Astrocyte of the hippocampus (primary cell): ENCODE measurements around the gene TDRD12.
"Not testable (repeated sequence)": the region's sequence is repeated elsewhere in the genome, so short reads cannot be mapped to it uniquely, and the experiment has no call there.

Source experiments
- DNase-seq: peaks from one replicate; pipeline ENCODE4 v3.0.0; 2011; ENCODE audit warnings: low read depth, low spot score

The TDRD12 gene

DNA sequence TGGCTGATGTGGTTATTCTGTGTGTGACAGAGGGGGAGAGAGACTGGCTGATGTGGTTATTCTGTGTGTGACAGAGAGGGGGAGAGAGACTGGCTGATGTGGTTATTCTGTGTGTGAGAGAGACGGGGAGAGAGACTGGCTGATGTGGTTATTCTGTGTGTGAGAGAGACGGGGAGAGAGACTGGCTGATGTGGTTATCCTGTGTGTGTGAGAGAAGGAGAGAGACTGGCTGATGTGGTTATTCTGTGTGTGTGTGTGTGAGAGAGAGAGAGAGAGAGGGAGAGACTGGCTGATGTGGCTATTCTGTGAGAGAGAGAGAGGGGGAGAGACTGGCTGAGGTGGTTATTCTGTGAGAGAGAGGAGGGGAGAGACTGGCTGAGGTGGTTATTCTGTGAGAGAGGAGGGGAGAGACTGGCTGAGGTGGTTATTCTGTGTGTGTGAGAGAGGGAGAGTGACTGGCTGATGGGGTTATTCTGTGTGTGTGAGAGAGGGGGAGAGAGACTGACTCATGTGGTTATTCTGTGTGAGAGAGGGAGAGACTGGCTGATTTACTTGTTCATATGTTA is 27.1 kb downstream of the TDRD12 start:
- DNase-seq: peak; percentile 59

DNA sequence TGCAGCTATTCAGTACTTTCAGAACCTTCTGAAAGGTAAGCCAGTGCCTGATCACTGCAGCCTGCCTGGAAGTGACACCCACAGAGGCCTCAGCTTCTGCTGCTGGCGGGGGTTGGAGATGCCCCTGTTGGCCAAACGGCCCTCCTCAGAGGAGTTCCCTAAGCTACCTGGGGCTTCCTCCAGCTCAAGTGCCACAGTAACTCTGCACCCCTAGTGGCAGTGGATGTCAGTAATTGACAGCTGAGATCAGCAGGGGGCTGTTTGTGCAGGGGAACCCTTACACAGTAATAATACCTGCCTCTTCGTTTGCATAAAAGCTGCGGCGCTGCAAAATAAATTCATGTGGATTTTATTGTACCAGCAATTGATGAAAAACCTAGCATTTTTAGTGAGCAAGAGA is 28.9 kb downstream of the TDRD12 start:
- DNase-seq: no peak

DNA sequence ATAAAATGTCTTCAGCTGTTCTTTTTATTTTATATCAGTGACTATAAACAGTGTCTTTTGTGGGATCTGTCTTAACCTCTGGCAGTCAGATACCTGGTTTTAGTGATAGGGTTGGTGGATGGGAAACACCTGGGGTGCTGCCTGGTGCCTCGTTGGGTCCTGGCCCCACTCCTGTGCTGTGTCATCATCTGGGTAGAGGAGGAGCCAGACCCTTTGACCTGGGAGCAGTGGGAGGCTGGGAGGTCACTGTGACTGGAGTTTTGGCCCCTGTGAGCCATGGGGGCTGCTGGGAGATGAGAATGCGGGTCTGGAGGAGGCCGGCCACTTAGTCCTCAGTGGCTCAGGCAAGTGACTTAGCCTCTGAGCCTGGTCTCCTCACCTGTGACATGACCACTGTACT is 29.4 kb downstream of the TDRD12 start:
- DNase-seq: no peak

DNA sequence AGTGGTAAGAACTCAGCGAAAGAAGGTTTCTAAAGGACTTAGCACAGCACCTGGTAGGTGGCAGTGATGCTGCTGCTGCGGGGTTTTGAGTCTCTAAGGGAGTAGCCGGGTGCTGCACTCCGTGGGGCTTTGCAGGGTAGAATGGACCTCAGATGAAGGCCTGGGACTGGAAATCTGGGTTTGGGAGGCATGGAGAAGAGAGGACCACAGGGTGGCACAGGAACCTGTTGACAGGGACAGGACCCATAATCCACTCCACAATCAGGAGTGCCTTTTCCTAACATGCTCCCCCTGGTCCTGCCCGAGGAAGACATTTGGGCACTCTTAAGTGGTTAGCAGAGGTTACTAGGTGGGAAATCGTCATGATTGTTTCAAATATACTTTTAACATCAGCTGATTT is 29.8 kb downstream of the TDRD12 start:
- DNase-seq: no peak

DNA sequence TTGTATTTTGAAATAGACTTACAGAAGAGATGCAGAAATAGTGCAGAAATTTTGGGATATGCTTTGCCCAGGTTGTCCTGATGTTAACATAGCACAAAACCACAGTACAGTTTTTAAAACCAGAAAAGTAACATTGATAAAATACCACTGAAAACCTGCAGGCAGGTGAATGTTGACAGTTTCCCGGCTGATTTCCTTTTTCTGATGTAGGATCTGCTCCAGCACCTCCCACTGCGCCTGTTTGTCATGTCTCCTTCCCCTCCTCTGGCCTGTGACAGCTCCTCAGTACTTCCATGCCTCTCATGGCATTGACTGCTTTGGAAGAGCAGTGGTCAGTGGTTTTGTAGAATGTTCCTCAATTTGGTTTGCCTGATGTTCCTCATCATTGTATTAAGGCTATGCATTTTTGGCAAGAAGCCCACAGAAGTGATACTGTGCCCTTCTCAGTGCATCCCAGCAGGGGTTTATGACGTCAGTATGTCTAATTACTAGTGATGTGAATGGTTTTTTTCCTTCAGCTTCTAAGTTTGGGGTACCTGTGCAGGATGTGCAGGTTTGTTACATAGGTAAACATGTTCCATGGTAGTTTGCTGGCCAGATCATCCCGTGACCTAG is 31.0 kb downstream of the TDRD12 start:
- DNase-seq: no peak

DNA sequence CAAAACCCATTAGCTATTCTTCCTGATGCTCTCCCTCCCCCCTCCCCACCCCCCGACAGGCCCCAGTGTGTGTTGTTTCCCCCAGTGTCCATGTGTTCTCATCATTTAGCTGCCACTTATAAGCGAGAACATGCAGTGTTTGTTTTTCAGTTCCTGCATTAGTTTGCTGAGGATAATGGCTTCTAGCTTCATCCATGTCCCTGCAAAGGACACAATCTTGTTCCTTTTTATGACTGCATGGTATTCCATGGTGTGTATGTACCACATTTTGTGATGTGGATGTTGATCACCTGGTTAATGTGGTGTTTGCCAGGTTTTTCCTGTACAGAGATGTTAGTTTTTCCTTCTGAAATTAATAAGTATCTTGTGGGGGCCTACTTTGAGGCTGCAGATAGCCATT is 31.5 kb downstream of the TDRD12 start:
- no peak for DNase-seq

DNA sequence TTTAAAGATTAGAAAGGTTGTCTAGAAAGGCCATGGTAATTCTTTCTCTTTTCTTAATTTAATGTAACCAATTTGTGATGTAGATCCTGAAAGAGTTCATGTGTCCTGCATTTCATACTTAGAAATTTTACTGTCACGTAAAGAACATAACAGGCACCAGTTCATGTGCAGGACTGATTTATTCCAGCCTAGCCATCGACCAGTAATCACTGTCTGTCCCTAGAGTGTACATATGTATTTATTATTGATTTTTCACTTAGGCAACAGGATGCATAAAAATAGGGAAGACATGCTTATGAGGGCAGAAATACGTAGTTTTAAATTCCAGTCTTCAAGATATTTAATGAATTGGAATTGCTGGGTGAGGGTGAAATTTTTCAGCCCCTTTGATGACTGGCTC is 37.6 kb downstream of the TDRD12 start:
- DNase-seq: no peak

DNA sequence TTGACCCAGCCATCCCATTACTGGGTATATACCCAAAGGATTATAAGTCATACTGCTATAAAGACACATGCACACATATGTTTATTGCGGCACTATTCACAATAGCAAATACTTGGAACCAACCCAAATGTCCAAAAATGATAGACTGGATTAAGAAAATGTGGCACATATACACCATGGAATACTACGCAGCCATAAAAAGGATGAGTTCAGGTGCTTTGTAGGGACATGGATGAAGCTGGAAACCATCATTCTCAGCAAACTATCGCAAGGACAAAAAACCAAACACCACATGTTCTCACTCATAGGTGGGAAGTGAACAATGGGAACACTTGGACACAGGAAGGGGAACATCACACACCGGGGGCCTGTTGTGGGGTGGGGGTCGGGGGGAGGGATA is 45.8 kb downstream of the TDRD12 start:
- not testable (repeated sequence) for DNase-seq

DNA sequence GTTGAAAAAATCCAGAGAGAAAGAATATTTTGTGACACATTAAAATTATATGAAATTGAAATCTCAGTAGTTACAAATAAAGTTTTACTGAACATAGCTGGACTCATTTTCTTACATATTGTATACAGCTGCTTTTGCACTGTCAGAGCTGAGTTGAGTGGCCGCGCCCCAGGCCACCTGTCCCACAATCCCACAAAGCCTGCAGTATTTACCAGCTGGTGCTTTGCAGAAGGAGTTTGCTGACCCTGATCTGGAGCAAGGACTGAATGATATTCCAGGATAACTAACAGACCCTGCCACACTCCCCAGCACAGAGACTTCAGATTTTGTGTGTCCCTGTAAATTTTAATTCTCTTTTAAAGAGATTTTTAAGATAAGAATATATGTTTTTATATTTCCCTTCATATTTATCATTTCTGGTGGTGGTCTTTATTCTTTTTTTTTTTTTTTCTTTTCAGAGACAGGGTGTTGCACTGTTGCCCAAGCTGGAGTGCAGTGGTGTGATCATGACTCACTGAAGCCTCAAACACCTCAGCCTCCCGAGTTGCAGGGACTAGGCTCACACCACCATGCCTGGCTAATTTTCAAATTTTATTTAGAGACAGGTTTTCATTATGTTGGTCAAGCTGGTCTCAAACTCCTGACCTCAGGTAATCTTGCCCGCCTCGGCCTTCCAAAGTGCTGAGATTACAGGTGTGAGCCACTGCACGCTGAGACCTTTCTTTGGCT is 48.5 kb downstream of the TDRD12 start:
- DNase-seq: no peak

DNA sequence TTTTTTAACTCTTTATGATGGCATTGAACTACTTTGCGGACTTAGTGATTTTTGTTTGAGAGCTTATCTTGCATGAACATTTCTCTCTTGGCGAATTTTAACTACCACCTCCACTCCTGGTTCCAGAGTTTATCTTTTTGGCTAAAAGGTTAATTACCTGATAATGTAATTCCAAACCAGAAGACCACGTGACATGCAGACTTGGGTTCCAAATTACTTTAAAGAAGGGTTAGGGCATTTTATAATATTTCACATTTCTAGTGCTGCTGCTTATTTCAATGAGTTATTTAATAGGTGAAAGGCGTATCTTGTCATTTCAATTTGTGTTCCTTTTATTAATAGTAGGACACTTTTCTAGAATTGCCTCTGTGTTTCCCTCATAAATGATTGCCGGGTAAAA is 52.0 kb downstream of the TDRD12 start:
- no peak for DNase-seq

DNA sequence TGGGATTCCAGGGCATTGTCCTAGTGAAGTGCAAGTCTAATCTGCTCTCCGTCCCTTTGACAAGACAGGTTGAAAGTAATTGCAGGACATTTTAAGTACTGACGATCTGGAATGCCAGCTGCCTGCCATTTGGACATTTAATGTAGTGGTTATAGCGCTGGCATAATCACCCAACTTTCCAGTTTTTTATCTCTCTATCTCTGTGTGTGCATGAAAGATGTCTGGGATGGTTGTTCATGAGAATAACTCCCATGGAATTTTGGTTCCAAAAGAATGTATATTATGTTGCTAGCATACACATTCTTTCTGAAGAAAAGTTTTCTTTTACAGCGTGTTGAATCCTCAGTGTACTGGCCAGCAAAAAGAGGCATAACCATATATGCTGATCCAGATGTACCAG is 53.6 kb downstream of the TDRD12 start:
- no peak for DNase-seq

DNA sequence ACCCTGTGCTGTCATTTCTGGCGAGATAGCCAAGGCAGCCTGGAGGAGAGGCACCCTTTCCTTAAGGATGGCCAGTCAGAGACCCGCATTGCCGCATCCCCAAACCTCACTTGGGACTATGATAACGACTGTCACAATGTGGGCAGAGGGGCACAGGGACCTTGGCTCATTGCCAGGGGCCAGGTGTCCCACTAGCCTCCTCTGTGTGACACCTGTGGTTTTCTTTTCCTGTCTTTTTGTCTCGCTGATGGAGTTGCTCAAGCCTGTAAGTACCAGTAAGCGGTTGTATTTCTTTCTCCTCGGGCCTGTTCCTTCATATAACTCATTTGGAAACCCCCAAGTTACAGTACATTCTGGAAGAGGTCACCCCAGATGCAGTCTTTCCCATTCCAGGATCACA is 59.5 kb downstream of the TDRD12 start:
- DNase-seq: no peak

DNA sequence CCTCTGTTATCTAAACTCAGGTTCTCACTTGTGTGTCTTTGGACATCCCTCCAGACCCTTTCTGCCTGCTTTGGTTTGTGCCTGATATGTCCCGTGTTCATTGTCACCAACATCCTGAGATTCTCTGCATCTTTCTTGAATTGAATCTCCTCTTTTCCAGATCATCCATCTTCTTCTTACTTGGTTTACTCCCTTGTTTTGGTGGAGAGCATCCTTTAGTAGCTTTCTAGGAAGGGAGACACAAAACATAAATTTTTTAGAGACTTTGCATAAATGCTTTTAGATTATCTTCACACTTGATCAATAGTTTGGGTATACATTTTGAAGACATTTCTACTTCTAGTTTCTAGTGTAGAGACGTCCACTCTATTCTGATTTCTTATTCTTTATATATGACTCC is 61.7 kb downstream of the TDRD12 start:
- no peak for DNase-seq

DNA sequence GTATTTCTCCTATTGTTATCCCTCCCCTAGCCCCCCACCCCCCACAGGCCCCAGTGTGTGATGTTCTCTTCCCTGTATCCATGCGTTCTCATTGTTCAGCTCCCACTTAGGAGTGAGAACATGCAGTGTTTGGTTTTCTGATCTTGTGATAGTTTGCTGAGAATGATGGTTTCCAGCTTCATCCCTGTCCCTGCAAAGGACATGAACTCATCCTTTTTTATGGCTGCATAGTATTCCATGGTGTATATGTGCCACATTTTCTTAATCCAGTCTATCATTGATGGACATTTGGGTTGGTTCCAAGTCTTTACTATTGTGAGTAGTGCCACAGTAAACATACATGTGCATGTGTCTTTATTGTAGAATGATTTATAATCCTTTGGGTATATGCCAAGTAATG is 62.5 kb downstream of the TDRD12 start:
- DNase-seq: not testable (repeated sequence)

DNA sequence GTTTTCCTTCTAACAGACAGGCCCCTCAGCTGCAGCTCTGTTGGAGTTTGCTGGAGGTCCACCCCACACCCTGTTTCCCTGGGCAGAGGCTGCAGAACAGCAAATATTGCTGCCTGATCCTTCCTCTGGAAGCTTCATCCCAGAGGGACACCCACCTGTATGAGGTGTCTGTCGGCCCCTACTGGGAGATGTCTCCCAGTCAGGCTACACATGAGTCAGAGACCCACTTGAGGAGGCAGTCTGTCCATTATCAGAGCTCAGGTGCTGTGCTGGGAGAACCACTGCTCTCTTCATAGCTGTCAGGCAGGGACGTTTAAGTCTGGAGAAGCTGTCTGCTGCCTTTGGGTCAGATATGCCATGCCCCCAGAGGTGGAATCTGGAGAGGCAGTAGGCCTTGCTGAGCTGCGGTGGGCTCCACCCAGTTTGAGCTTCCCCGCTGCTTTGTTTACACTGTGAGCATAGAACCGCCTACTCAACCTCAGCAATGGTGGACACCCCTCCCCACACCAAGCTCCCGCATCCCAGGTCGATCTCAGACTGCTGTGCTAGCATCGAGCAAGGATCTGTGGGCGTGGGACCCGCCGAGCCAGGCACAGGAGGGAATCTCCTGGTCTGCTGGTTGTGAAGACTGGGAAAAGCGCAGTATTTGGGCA is 67.7 kb downstream of the TDRD12 start:
- DNase-seq: not testable (repeated sequence)

DNA sequence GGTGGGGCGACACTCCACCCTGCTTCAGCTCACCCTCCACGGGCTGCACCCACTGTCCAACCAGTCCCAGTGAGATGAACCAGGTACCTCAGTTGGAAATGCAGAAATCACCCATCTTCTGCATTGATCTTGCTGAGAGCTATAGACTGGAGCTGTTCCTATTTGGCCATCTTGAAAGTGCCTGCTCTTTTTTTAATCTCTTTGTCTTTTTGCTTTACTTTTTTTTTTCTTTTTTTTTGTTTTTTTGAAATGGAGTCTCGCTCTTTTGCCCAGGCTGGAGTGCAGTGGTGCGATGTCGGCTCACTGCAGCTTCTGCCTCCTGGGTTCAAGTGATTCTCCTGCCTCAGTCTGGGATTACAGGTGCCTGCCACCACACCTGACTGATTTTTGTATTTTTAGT is 68.3 kb downstream of the TDRD12 start:
- DNase-seq: not testable (repeated sequence)

DNA sequence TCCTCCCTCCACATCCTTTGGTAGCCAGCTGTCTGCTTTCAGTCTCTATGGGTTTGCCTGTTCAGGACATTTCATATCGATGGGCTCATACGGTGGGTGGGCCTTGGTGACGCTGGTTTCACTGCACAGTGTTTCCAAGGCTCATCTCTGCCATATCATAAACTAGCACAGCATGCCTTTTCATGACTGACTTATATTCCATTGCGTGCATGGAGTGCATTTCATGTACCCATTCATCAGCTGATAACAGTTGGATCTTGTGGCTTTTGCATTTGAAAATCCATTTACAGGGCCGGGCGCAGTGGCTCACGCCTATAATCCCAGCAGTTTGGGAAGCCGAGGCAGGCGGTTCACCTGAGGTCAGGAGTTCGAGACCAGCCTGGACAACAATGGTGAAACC is 69.9 kb downstream of the TDRD12 start:
- no peak for DNase-seq

DNA sequence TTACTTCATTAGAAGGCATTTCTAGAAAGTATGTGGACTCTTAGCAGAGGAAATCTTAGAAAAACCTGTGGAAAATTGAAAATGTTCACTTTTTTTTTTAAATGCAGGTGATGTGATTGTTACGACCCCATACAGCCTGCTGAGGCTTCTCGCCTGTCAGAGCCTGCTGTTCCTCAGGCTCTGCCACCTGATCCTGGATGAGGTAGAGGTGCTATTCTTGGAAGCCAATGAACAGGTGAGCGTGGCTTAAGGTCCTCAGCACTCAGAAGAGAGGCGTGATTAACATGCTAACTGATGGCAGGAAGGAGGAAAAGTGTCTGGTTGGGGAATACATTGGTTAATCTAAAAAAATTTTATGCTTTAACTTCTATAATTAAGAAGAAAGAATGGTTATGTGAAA is 78.6 kb downstream of the TDRD12 start:
- no peak for DNase-seq

DNA sequence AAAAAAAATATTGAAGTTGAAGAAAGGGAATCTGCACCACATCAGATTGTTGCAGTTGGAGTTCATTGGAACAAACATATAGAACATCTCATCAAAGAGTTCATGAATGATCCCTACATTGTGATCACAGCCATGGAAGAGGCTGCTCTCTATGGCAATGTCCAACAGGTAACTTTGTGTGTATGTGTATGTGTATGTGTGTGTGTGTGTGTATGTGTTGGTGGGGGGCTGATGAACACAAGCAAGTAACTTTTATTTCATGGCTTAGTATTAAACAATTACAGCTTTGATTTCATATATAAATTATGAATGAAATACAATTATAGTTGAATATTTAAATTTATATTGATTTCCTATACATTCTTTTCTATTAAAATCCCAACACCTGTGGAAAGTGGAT is 80.6 kb downstream of the TDRD12 start:
- no peak for DNase-seq

DNA sequence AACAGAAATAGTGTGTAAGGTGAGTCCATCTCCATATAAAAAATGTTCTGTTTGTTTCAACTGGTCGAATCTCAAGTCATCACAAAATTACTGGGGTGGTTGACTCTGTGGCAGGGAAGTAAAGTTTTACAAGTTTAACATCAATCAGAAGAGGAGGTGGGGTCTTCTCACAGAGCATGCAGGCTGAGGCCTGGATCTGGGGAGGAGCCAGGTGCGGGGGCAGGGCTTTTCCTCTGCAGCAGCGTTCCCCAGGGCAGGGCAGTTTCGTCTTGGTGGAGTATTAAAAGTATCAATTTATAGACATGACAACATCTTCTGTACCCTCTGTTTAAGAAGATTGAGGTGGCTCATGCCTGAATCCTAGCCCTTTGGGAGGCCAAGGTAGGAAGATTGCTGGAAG is 81.2 kb downstream of the TDRD12 start:
- DNase-seq: no peak

DNA sequence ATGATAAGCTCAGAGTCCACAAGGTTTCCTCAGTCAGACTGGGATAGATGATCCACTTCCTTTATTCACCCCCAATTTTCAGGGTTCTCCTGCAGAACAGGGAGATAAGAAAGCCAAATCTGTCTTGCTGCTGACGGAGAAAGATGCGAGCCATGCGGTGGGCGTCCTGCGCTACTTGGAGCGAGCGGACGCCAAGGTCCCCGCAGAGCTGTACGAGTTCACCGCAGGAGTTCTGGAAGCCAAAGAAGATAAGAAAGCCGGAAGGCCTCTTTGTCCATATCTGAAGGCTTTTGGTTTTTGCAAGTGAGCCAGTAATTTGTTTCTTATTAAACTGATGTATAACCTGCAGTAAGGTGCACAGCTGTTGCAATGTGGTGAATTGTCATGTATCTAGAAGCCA is 83.3 kb downstream of the TDRD12 start:
- DNase-seq: no peak

DNA sequence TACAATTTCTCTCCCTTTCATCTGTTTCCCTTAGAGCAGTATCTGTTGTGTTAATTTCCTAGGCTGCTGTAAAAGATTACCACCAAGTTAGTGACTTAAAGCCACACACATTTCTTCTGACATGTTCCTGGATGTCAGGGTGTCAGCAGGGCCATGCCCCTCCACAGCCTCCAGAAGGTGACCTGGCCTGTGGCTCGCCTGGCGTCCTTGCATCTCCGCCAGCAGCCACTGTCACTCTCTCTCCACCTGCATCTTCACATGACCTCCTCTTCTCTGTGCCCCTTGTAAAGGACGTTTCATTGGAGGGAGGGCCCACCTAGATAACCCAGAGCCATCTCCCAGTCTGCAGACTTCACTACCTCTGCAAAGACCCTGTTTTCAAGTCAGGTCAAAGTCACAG is 88.7 kb downstream of the TDRD12 start:
- DNase-seq: no peak

DNA sequence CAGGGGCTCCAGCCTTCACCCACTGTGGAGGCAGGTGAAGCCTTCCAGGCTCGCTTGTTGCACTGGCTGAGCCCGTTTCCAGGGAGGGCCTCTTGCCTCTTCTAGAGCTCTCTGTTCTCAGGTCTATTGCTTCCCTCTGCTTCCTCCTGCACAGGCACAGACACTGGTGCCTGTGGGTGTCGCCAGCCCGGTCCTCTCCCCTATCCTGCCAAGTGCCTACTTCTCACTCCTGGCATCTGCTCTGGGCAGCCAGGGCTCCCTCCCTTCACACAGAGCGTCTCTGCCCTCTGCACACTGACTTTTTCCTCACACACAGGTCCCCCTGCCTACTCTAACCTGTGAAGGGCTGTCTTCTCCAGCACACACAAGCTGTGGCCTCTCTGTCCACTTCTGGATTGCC is 89.7 kb downstream of the TDRD12 start:
- no peak for DNase-seq
